A549 (cell line): Measurements from ENCODE around the gene CLMN.

Source experiments
- CHD2 ChIP-seq: fragments of 150-350 bp; IDR thresholded peaks from 2 replicates; pipeline ENCODE4 v1.6.1; 2014; ENCODE audit warnings: low read length; ENCODE audit not compliant: partially characterized antibody
- CHD4 ChIP-seq: fragments of 200-600 bp; sonication (generic); IDR thresholded peaks from 2 replicates; pipeline ENCODE4 v1.6.1; 2016; ENCODE audit warnings: antibody characterized with exemption, mild to moderate bottlenecking, borderline replicate concordance
- CTCF ChIP-seq: fragments of >200 bp; sonication (Bioruptor Twin); formaldehyde crosslinking; IDR thresholded peaks from 3 replicates; pipeline ENCODE4 v1.5.1; 2016
- EHMT2 ChIP-seq: fragments of 200-600 bp; sonication (generic); IDR thresholded peaks from 2 replicates; pipeline ENCODE4 v1.6.1; 2016; ENCODE audit warnings: antibody characterized with exemption, low read depth, mild to moderate bottlenecking, moderate library complexity
- EP300 ChIP-seq, 2 experiments: fragments of >200 bp; sonication (Bioruptor Twin); formaldehyde crosslinking; IDR thresholded peaks; 2 replicates in 1 of 2; 3 replicates in 1 of 2; pipeline ENCODE4 v1.6.1; 2016 to 2017
- GATA3 ChIP-seq: IDR thresholded peaks from 2 replicates; pipeline ENCODE4 v1.6.1; 2012; ENCODE audit warnings: borderline replicate concordance
- JUNB ChIP-seq: fragments of >200 bp; sonication (Bioruptor Twin); formaldehyde crosslinking; IDR thresholded peaks from 2 replicates; pipeline ENCODE4 v1.6.1; 2016
- PBX3 ChIP-seq: IDR thresholded peaks from 2 replicates; pipeline ENCODE4 v1.6.1; 2012
- POLR2A ChIP-seq: IDR thresholded peaks from 2 replicates; pipeline ENCODE4 v1.6.1; 2012; ENCODE audit warnings: mild to moderate bottlenecking, low read length
- RAD21 ChIP-seq, 2 experiments: fragments of >200 bp in 1 of 2; sonication (Bioruptor Twin) in 1 of 2; formaldehyde crosslinking in 1 of 2; IDR thresholded peaks in 1 of 2; conservative IDR thresholded peaks in 1 of 2; 2 replicates in 1 of 2; 3 replicates in 1 of 2; pipeline ENCODE4 v1.6.1; 2012 to 2018; ENCODE audit warnings: inconsistent platforms in 1 of 2
- RFX5 ChIP-seq: fragments of 450-650 bp; IDR thresholded peaks from 2 replicates; pipeline ENCODE4 v1.7.1; 2014; ENCODE audit warnings: antibody characterized with exemption, mild to moderate bottlenecking, moderate library complexity
- RNF2 ChIP-seq: fragments of 200-600 bp; sonication (generic); IDR thresholded peaks from 2 replicates; pipeline ENCODE4 v1.6.1; 2016; ENCODE audit warnings: low read depth, mild to moderate bottlenecking, antibody characterized with exemption, moderate library complexity, borderline replicate concordance
- TF ChIP-seq, protein P1 (sequence below): IDR thresholded peaks from 2 replicates; pipeline ENCODE4 v1.6.1; 2012
- TF ChIP-seq, protein P2 (sequence below): fragments of 450-650 bp; IDR thresholded peaks from 2 replicates; pipeline ENCODE4 v1.6.1; 2014; ENCODE audit warnings: antibody characterized with exemption

DNA sequence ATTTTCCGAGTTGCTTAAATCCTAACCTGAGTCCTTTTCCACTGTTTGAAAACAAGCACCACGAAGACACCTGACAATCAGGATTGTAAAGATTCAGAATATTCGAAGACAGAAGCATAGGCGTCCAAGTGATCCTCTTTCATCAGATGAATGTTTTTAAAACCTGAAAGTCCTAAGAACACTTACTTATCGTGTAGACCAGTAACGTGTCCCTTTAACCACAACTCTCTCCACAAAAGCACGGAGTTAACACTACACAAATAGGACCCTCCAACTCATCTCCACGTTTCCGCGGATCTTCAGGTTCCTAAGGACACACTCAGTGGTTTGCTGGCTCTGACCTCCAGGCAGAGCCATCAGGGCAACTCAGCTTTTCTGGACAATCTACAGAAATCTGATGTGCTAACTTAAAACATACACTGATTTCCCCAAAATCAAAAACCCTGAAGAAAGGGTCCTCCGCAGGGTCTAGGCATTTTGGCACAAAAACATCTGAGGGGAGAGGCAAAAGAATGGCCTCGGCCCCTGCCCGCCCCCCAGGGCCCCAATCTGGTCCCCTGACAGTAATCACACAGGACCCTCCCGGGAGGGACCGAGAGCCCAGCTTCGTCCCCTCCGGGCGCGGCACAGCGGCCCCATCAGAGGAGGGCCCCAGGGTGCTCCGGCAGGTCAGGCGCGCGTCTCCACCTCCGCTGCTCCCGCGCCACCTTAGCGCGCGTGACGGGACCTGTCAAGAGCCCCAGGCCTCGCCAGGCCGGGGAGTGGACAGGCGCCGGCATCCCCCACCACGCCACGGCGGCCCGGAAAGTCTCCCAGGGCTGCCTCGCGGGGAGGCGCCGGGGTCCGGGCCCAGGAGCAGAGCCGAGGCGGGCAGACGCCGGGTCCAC is 163.3 kb downstream of the CLMN start:
- TF ChIP-seq, protein P1, sequence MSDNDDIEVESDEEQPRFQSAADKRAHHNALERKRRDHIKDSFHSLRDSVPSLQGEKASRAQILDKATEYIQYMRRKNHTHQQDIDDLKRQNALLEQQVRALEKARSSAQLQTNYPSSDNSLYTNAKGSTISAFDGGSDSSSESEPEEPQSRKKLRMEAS = no peak
- TF ChIP-seq CTCF = no peak
- TF ChIP-seq PBX3 = no peak
- TF ChIP-seq EP300 (IDR thresholded peaks at IDR 0.05) = no peak
- TF ChIP-seq POLR2A = no peak
- TF ChIP-seq, protein P2, sequence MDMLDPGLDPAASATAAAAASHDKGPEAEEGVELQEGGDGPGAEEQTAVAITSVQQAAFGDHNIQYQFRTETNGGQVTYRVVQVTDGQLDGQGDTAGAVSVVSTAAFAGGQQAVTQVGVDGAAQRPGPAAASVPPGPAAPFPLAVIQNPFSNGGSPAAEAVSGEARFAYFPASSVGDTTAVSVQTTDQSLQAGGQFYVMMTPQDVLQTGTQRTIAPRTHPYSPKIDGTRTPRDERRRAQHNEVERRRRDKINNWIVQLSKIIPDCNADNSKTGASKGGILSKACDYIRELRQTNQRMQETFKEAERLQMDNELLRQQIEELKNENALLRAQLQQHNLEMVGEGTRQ = no peak
- TF ChIP-seq CHD4 = no peak
- TF ChIP-seq JUNB = no peak
- no peak for TF ChIP-seq GATA3
- no peak for TF ChIP-seq CHD2
- no peak for TF ChIP-seq EHMT2
- TF ChIP-seq RNF2 = no peak
- TF ChIP-seq RFX5 = no peak
- TF ChIP-seq RAD21 (conservative IDR thresholded peaks at IDR 0.05 in 1 of 2, IDR thresholded peaks at IDR 0.05 in 1 of 2) = no peak
